Panc1 (cell line): ENCODE data around the gene NTM. TPM values are rescaled to one million over a fixed set of nuclear protein-coding genes. Genes with fewer than 3 reads are reported as not detected.
"Not testable (repeated sequence)": the region's sequence is repeated elsewhere in the genome, so short reads cannot be mapped to it uniquely, and the experiment has no call there.

Experiments
- ATAC-seq: fragments of 200-7000 bp; cut with Tn5 transposase; 2 replicates; pipeline ENCODE4 v1.9.1; 2020; ENCODE audit warnings: mild to moderate bottlenecking, moderate library complexity
- BruUV-seq: library from RNA; stranded (reverse); fragments of 400-500 nt; replicated peaks from 2 replicates; lab custom pipeline; 2021; lab: Mats Ljungman, UMichigan
- CTCF ChIA-PET: fragments of 300-600 bp; sonication (Branson Sonifier 250); formaldehyde crosslinking; loops from one replicate; lab custom pipeline; 2022; ENCODE audit warnings: antibody characterized with exemption; lab: Charles Lee
- POLR2A ChIA-PET: fragments of 300-600 bp; sonication (Branson Sonifier 250); formaldehyde crosslinking; loops from one replicate; lab custom pipeline; 2022; ENCODE audit warnings: antibody characterized with exemption; lab: Charles Lee
- DNase-seq: peaks from one replicate; pipeline ENCODE4 v3.0.0-alpha.2; 2010; ENCODE audit warnings: low read depth, low spot score
- H3K27ac ChIP-seq: 2 replicates; pipeline ENCODE4 v1.5.1; 2011; ENCODE audit warnings: mild to moderate bottlenecking, low read length, inconsistent platforms
- H3K27me3 ChIP-seq: fragments of 200-500 bp; sonication (Bioruptor generic); 2 replicates; pipeline ENCODE4 v1.6.0; 2014; ENCODE audit warnings: low read length, inconsistent platforms; ENCODE audit not compliant: control insufficient read depth, insufficient read depth
- H3K36me3 ChIP-seq: fragments of 200-500 bp; sonication (Bioruptor generic); 2 replicates; pipeline ENCODE4 v1.5.1; 2014; ENCODE audit warnings: inconsistent platforms, mild to moderate bottlenecking, low read length, moderate library complexity; ENCODE audit not compliant: control insufficient read depth, insufficient read depth
- H3K4me1 ChIP-seq: 2 replicates; pipeline ENCODE4 v1.5.1; 2011; ENCODE audit warnings: inconsistent platforms, mild to moderate bottlenecking, low read length, moderate library complexity; ENCODE audit not compliant: control insufficient read depth, insufficient read depth
- H3K4me3 ChIP-seq, 2 experiments: 2 replicates each; pipeline ENCODE4 v1.5.1; 2011 to 2012; ENCODE audit warnings: low read depth in 2 of 2, low read length in 2 of 2, mild to moderate bottlenecking in 2 of 2, inconsistent platforms in 1 of 2, moderate library complexity in 1 of 2
- H3K9me3 ChIP-seq: fragments of 200-500 bp; sonication (Bioruptor generic); 2 replicates; pipeline ENCODE4 v1.5.1; 2014; ENCODE audit warnings: low read depth, mild to moderate bottlenecking, inconsistent platforms, low read length, moderate library complexity; ENCODE audit not compliant: control insufficient read depth, insufficient read depth
- POLR2AphosphoS5 ChIP-seq: IDR thresholded peaks from 2 replicates; pipeline ENCODE4 v1.6.1; 2012; ENCODE audit warnings: mild to moderate bottlenecking, low read depth, low read length, moderate library complexity
- SIN3A ChIP-seq: IDR thresholded peaks from 2 replicates; pipeline ENCODE4 v1.6.1; 2012; ENCODE audit warnings: low read depth, mild to moderate bottlenecking, low read length, moderate library complexity, borderline replicate concordance; ENCODE audit not compliant: insufficient read depth
- TCF7L2 ChIP-seq: IDR thresholded peaks from 2 replicates; pipeline ENCODE4 v1.6.1; 2011; ENCODE audit warnings: mild to moderate bottlenecking, low read depth, low read length, inconsistent platforms
- in situ Hi-C: cut with HindIII; loops from 2 replicates; pipeline ENCODE4 v1.10.0; 2016; ENCODE audit warnings: low sequenced_read_pairs, low pct_unique_long_range_greater_than_20kb
- intact Hi-C: fragments of 100-400 bp; cut with micrococcal nuclease; formaldehyde crosslinking; loops from one replicate; pipeline ENCODE4 v1.10.0; 2022; ENCODE audit not compliant: unreplicated experiment
- total RNA-seq: library from RNA; stranded (reverse); gene quantifications from one replicate; pipeline ENCODE4 v1.2.1, GENCODE V29; 2021; ENCODE audit not compliant: unreplicated experiment
- TF ChIP-seq, protein P1 (sequence below): fragments of 450-650 bp; IDR thresholded peaks from 2 replicates; pipeline ENCODE4 v1.5.1; 2017; ENCODE audit warnings: mild to moderate bottlenecking
- TF ChIP-seq, protein P2 (sequence below), 2 experiments: IDR thresholded peaks; 2 replicates each; pipeline ENCODE4 v1.6.1; 2011 to 2012; ENCODE audit warnings: low read depth in 2 of 2, control low read depth in 1 of 2, low read length in 1 of 2, mild to moderate bottlenecking in 1 of 2, moderate library complexity in 1 of 2; ENCODE audit not compliant: insufficient read depth in 1 of 2

Gene NTM
- total RNA-seq, 1 experiment from 2014 or later = 0.10 TPM

GRCh38 chr11:132365650-132366049, 995.2 kb downstream of the NTM start:
- Histone ChIP-seq H3K27ac (no peak overlapping the region), H3K27me3 (no peaks in the 10 kb centered on the region), H3K36me3 (no peaks in the 10 kb centered on the region), H3K4me1 (no peaks in the 10 kb centered on the region), H3K4me3 (no peak overlapping the region), H3K9me3 (no peaks in the 10 kb centered on the region)
- CTCF ChIA-PET = no interaction called here
- no TSS peak for BruUV-seq
- TF ChIP-seq, protein P1, sequence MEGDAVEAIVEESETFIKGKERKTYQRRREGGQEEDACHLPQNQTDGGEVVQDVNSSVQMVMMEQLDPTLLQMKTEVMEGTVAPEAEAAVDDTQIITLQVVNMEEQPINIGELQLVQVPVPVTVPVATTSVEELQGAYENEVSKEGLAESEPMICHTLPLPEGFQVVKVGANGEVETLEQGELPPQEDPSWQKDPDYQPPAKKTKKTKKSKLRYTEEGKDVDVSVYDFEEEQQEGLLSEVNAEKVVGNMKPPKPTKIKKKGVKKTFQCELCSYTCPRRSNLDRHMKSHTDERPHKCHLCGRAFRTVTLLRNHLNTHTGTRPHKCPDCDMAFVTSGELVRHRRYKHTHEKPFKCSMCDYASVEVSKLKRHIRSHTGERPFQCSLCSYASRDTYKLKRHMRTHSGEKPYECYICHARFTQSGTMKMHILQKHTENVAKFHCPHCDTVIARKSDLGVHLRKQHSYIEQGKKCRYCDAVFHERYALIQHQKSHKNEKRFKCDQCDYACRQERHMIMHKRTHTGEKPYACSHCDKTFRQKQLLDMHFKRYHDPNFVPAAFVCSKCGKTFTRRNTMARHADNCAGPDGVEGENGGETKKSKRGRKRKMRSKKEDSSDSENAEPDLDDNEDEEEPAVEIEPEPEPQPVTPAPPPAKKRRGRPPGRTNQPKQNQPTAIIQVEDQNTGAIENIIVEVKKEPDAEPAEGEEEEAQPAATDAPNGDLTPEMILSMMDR = no peak
- TF ChIP-seq POLR2AphosphoS5 = no peak
- no peak for TF ChIP-seq SIN3A
- TF ChIP-seq, protein P2, sequence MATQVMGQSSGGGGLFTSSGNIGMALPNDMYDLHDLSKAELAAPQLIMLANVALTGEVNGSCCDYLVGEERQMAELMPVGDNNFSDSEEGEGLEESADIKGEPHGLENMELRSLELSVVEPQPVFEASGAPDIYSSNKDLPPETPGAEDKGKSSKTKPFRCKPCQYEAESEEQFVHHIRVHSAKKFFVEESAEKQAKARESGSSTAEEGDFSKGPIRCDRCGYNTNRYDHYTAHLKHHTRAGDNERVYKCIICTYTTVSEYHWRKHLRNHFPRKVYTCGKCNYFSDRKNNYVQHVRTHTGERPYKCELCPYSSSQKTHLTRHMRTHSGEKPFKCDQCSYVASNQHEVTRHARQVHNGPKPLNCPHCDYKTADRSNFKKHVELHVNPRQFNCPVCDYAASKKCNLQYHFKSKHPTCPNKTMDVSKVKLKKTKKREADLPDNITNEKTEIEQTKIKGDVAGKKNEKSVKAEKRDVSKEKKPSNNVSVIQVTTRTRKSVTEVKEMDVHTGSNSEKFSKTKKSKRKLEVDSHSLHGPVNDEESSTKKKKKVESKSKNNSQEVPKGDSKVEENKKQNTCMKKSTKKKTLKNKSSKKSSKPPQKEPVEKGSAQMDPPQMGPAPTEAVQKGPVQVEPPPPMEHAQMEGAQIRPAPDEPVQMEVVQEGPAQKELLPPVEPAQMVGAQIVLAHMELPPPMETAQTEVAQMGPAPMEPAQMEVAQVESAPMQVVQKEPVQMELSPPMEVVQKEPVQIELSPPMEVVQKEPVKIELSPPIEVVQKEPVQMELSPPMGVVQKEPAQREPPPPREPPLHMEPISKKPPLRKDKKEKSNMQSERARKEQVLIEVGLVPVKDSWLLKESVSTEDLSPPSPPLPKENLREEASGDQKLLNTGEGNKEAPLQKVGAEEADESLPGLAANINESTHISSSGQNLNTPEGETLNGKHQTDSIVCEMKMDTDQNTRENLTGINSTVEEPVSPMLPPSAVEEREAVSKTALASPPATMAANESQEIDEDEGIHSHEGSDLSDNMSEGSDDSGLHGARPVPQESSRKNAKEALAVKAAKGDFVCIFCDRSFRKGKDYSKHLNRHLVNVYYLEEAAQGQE (IDR thresholded peaks at IDR 0.05; ENCODE audit: insufficient read depth in 1 of 2, low read depth in 2 of 2, low read length in 1 of 2) = no peak
- no peak for TF ChIP-seq TCF7L2
- intact Hi-C loops (no loop called here), in situ Hi-C loops (no loop called here)
- DNase-seq = no peak
- POLR2A ChIA-PET = no interaction called here
- ATAC-seq = no peak

GRCh38 chr11:132367293-132367692, 996.9 kb downstream of the NTM start:
- Histone ChIP-seq H3K4me3 (no peak overlapping the region), H3K9me3 (no peaks in the 10 kb centered on the region), H3K27me3 (no peaks in the 10 kb centered on the region), H3K4me1 (no peaks in the 10 kb centered on the region), H3K27ac (no peak overlapping the region), H3K36me3 (no peaks in the 10 kb centered on the region)
- BruUV-seq = no TSS peak
- POLR2A ChIA-PET = no interaction called here
- ATAC-seq (no peak), DNase-seq (no peak)
- CTCF ChIA-PET = no interaction called here
- intact Hi-C loops (no loop called here), in situ Hi-C loops (no loop called here)
- TF ChIP-seq TCF7L2 (no peak), SIN3A (no peak), POLR2AphosphoS5 (no peak)
- TF ChIP-seq, protein P2 (IDR thresholded peaks at IDR 0.05; ENCODE audit: insufficient read depth in 1 of 2, low read depth in 2 of 2, low read length in 1 of 2) = no peak
- TF ChIP-seq, protein P1 = no peak

DNA sequence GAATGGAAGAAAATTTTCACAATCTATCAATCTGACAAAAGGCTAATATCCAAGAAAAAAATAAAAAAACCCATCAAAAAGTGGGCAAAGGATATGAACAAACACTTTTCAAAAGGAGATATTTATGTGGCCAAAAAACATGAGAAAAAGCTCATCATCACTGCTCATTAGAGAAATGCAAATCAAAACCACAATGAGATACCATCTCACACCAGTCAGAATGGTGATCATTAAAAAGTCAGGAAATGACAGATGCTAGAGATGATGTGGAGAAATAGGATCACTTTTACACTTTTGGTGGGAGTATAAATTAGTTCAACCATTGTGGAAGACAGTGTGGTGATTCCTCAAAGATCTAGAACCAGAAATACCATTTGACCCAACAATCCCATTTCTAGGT, 999.7 kb downstream of the NTM start:
- ATAC-seq, CTCF ChIA-PET, in situ Hi-C loops, H3K9me3 ChIP-seq, DNase-seq, H3K27ac ChIP-seq, intact Hi-C loops, H3K4me1 ChIP-seq, BruUV-seq, POLR2A ChIA-PET, H3K36me3 ChIP-seq, H3K4me3 ChIP-seq, H3K27me3 ChIP-seq: not testable (repeated sequence)
